Mesothelial cell of epicardium (in vitro differentiated cells): ENCODE results near the gene RALGPS2. TPM values are rescaled to one million over a fixed set of nuclear protein-coding genes. Genes with fewer than 3 reads are reported as not detected.

Experiments
- DNase-seq, 2 experiments: peaks; one replicate each; pipeline ENCODE4 v3.0.0; 2021; ENCODE audit warnings: low spot score in 2 of 2; ENCODE audit not compliant: unreplicated experiment in 2 of 2
- H3K27ac Mint-ChIP-seq: 2 replicates; pipeline ENCODE4 v1.8.0; 2021; ENCODE audit warnings: mixed read lengths
- H3K27me3 Mint-ChIP-seq: 2 replicates; pipeline ENCODE4 v1.8.0; 2021; ENCODE audit warnings: low read depth, mixed read lengths
- H3K36me3 Mint-ChIP-seq: 2 replicates; pipeline ENCODE4 v1.8.0; 2021; ENCODE audit warnings: mixed read lengths
- H3K4me1 Mint-ChIP-seq: 2 replicates; pipeline ENCODE4 v1.8.0; 2021; ENCODE audit warnings: mixed read lengths
- H3K4me3 Mint-ChIP-seq: 2 replicates; pipeline ENCODE4 v1.8.0; 2021; ENCODE audit warnings: mild to moderate bottlenecking, moderate library complexity, mixed read lengths
- H3K9me3 Mint-ChIP-seq: 2 replicates; pipeline ENCODE4 v1.8.0; 2021; ENCODE audit warnings: mixed read lengths
- CTCF ChIP-seq: fragments of 200-600 bp; sonication (generic); IDR thresholded peaks from one replicate; pipeline ENCODE4 v1.5.0; 2021; ENCODE audit warnings: antibody characterized with exemption; ENCODE audit not compliant: unreplicated experiment
- total RNA-seq: library from RNA; stranded (reverse); gene quantifications from 3 replicates; pipeline ENCODE4 v1.2.1, GENCODE V29; 2021

RALGPS2 gene
- total RNA-seq, 1 donor from 2014 or later, result 50.9 TPM

- Mint-ChIP-seq H3K9me3 (no peaks in the 10 kb centered on the region), H3K27ac (peak within 1 kb of the TSS; percentile 92), H3K4me3 (no peak within 1 kb of the TSS), H3K36me3 (no peaks in the 10 kb centered on the region), H3K4me1 (peaks cover 48% of the 10 kb centered on the region), H3K27me3 (no peaks in the 10 kb centered on the region)
- DNase-seq, result no peak
- TF ChIP-seq CTCF, result no peak
Observed at GRCh38 chr1:178870944-178871343, 145.9 kb downstream of the RALGPS2 start, which contains the start of gene ANGPTL1. Gene ANGPTL1, minus strand, starts transcription at chr1:178871077. Its CDS starts 5,301 bp downstream, at chr1:178865776.

GRCh38 chr1:178871551-178872320, 146.7 kb downstream of the RALGPS2 start:
- no peak for TF ChIP-seq CTCF
- Mint-ChIP-seq H3K27ac (peak overlapping the region; percentile 92), H3K4me3 (no peak overlapping the region), H3K9me3 (no peaks in the 10 kb centered on the region), H3K4me1 (peaks cover 51% of the 10 kb centered on the region), H3K36me3 (no peaks in the 10 kb centered on the region), H3K27me3 (no peaks in the 10 kb centered on the region)
- no peak for DNase-seq

DNA sequence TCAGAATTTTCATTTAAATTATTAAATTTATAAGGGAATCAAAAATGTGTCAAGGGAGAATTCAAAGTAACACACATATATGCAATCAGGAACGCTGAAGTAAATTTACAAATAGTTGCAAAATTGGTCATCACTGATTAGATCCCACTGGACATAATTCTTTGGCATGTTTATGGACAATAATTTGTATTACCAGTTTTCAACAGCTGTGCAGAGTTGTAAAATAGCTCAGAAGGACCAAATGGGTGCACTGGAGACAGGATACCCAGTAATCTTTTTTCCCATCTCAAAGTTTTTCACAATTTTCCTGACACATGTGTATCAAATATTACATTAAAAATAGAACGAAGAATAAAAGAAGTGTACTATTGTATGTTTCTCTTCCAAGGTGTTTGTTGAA, 149.9 kb downstream of the RALGPS2 start:
- TF ChIP-seq CTCF, result no peak
- no peak for DNase-seq
- Mint-ChIP-seq H3K4me3 (no peak overlapping the region), H3K36me3 (no peaks in the 10 kb centered on the region), H3K27me3 (no peaks in the 10 kb centered on the region), H3K4me1 (peaks cover 37% of the 10 kb centered on the region), H3K9me3 (no peaks in the 10 kb centered on the region), H3K27ac (no peak overlapping the region)

- H3K27ac Mint-ChIP-seq, result no peak overlapping the region
- peaks cover 3% of the 10 kb centered on the region for H3K36me3 Mint-ChIP-seq
- DNase-seq, result no peak
- no peak overlapping the region for H3K4me3 Mint-ChIP-seq
- H3K4me1 Mint-ChIP-seq, result peaks cover 29% of the 10 kb centered on the region
- H3K9me3 Mint-ChIP-seq, result no peaks in the 10 kb centered on the region
- no peaks in the 10 kb centered on the region for H3K27me3 Mint-ChIP-seq
- TF ChIP-seq CTCF, result no peak
Observed at GRCh38 chr1:178875936-178876335, 150.9 kb downstream of the RALGPS2 start.

DNA sequence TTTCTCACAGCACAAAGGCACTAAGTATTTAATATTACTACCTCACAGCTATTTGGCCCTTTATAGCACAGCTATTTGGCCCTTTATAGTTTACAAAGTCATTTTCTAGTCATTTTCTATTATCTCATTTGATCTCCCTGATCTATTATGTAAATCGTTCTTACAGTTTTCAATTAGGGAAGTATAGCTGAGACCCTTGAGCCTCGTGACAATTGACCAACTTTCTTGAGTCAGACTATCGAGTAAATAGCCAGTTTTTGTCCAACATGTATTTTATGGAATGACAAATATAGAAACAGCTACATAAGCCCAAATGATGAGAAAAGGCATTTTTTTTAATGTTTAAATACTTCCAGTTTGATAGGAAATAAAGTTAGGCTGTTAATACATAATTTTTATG, 152.9 kb downstream of the RALGPS2 start:
- no peak overlapping the region for H3K4me3 Mint-ChIP-seq
- H3K36me3 Mint-ChIP-seq, result peaks cover 6% of the 10 kb centered on the region
- no peak for DNase-seq
- H3K9me3 Mint-ChIP-seq, result no peaks in the 10 kb centered on the region
- peaks cover 10% of the 10 kb centered on the region for H3K4me1 Mint-ChIP-seq
- TF ChIP-seq CTCF, result no peak
- no peak overlapping the region for H3K27ac Mint-ChIP-seq
- H3K27me3 Mint-ChIP-seq, result no peaks in the 10 kb centered on the region

DNA sequence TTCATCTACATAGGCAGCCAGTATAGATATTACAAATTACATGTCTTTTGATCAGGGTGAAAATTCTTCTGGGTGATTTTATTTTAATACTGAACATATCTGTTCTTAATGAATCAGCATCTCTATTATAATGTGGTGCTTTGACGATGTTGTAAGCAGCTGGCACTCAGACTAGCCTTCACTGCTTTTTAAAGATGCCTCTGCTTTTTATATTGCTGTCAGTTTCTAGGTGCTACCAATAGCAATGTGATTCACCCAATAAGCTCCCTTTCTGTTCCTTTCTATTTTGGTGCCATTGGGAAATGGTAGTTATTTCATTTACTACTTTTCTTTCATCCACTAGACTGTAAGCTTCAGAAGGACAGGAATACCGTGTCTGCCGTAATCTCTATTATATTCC, 156.9 kb downstream of the RALGPS2 start:
- Mint-ChIP-seq H3K9me3 (no peaks in the 10 kb centered on the region), H3K27ac (no peak overlapping the region), H3K36me3 (peaks cover 21% of the 10 kb centered on the region), H3K27me3 (no peaks in the 10 kb centered on the region), H3K4me1 (no peaks in the 10 kb centered on the region), H3K4me3 (no peak overlapping the region)
- no peak for TF ChIP-seq CTCF
- no peak for DNase-seq
